HepG2 (cell line): ENCODE data around the gene SIK3. TPM values are rescaled to one million over a fixed set of nuclear protein-coding genes. Genes with fewer than 3 reads are reported as not detected.
A peak's percentile ranks its signal among the peaks of the same experiment; 100 is the strongest.

Source experiments
- CHD2 ChIP-seq: IDR thresholded peaks from 2 replicates; pipeline ENCODE4 v1.6.1; 2011; ENCODE audit warnings: low read depth, low read length, improper control_type of control experiment
- HES4 ChIP-seq: sonication (generic); formaldehyde crosslinking; IDR thresholded peaks from 2 replicates; pipeline ENCODE4 v1.9.0; 2021; ENCODE audit warnings: mild to moderate bottlenecking, missing genetic modification reagents, borderline replicate concordance
- HOXD1 ChIP-seq: sonication (generic); formaldehyde crosslinking; IDR thresholded peaks from 2 replicates; pipeline ENCODE4 v1.5.0; 2020; ENCODE audit warnings: missing genetic modification reagents
- IKZF1 ChIP-seq: fragments of 450-650 bp; IDR thresholded peaks from 2 replicates; pipeline ENCODE4 v1.7.1; 2016
- IRF2 ChIP-seq: IDR thresholded peaks from 2 replicates; pipeline ENCODE4 v1.6.1; 2018; ENCODE audit warnings: missing genetic modification reagents, missing compliant biosample characterization
- KDM5A ChIP-seq: fragments of 200-600 bp; sonication (generic); IDR thresholded peaks from 2 replicates; pipeline ENCODE4 v1.7.0; 2018; ENCODE audit warnings: antibody characterized with exemption, mild to moderate bottlenecking, low read length, borderline replicate concordance
- NFAT5 ChIP-seq: sonication (generic); formaldehyde crosslinking; IDR thresholded peaks from 2 replicates; pipeline ENCODE4 v1.4.0; 2020; ENCODE audit warnings: missing genetic modification reagents
- PBX2 ChIP-seq: IDR thresholded peaks from 2 replicates; pipeline ENCODE4 v1.6.1; 2016; ENCODE audit warnings: control low read depth
- SMAD9 ChIP-seq: sonication (generic); formaldehyde crosslinking; IDR thresholded peaks from 2 replicates; pipeline ENCODE4 v1.5.1; 2020; ENCODE audit warnings: mild to moderate bottlenecking, missing genetic modification reagents
- ZBTB46 ChIP-seq: sonication (generic); formaldehyde crosslinking; IDR thresholded peaks from 2 replicates; pipeline ENCODE4 v1.4.0; 2020; ENCODE audit warnings: mild to moderate bottlenecking, missing genetic modification reagents, borderline replicate concordance
- ZFY ChIP-seq: sonication (generic); formaldehyde crosslinking; IDR thresholded peaks from 2 replicates; pipeline ENCODE4 v1.4.0; 2020; ENCODE audit warnings: missing genetic modification reagents
- ZNF143 ChIP-seq: sonication (generic); formaldehyde crosslinking; IDR thresholded peaks from 2 replicates; pipeline ENCODE4 v1.4.0; 2020; ENCODE audit warnings: missing genetic modification reagents
- ZNF205 ChIP-seq: IDR thresholded peaks from 2 replicates; pipeline ENCODE4 v1.6.1; 2018; ENCODE audit warnings: missing biosample characterization, missing genetic modification reagents
- ZNF280B ChIP-seq: sonication (generic); formaldehyde crosslinking; IDR thresholded peaks from 2 replicates; pipeline ENCODE4 v1.5.0; 2020; ENCODE audit warnings: missing genetic modification reagents, mild to moderate bottlenecking, borderline replicate concordance
- ZNF446 ChIP-seq: sonication (generic); formaldehyde crosslinking; IDR thresholded peaks from 2 replicates; pipeline ENCODE4 v1.5.0; 2020; ENCODE audit warnings: mild to moderate bottlenecking, missing genetic modification reagents
- ZNF772 ChIP-seq: sonication (generic); formaldehyde crosslinking; IDR thresholded peaks from 2 replicates; pipeline ENCODE4 v1.5.0; 2020; ENCODE audit warnings: mild to moderate bottlenecking, missing genetic modification reagents
- polyA plus RNA-seq, 8 experiments: library from polyadenylated mRNA; depleted of rRNA in 3 of 8; stranded (reverse) in 7 of 8; unstranded in 1 of 8; fragments of >200 nt; fragmentation: Illumina TruSeq in 4 of 8; extraction: Trizol in 4 of 8; gene quantifications; 2 replicates each; pipeline versions ENCODE4 v1.2.1 to v1.2.3, GENCODE V29; 2011 to 2016; ENCODE audit warnings: low read depth in 4 of 8, missing spikeins in 1 of 8, mixed read lengths in 1 of 8; ENCODE audit not compliant: insufficient read depth in 1 of 8
- total RNA-seq, 5 experiments: library from RNA; depleted of rRNA; stranded (reverse); fragments of >200 nt; fragmentation: Illumina TruSeq; extraction: Trizol; gene quantifications; 2 replicates each; pipeline ENCODE4 v1.2.3, GENCODE V29; 2016; ENCODE audit warnings: low read depth in 1 of 5

Gene SIK3
- total and polyA plus RNA-seq, 2 of the 13 experiments (the other 11 are each of a cell fraction or from before 2014, with no cell fraction given), result 5.7 to 9.8 TPM

GRCh38 chr11:117144477-117145392 is 46.5 kb upstream of the SIK3 start (continued):
- TF ChIP-seq NFAT5 (CRISPR knock-in tag), result no peak
- no peak for TF ChIP-seq HES4 (CRISPR knock-in tag)
- no peak for TF ChIP-seq SMAD9 (CRISPR knock-in tag)
- peak; percentile 54; the same call in 1 of the 2 replicates for TF ChIP-seq CHD2
- peak; percentile 79 for TF ChIP-seq KDM5A
- TF ChIP-seq ZBTB46 (CRISPR knock-in tag), result no peak
- no peak for TF ChIP-seq ZNF280B (CRISPR knock-in tag)
- no peak for TF ChIP-seq ZNF772 (CRISPR knock-in tag)
- TF ChIP-seq HOXD1 (CRISPR knock-in tag), result no peak
- peak; percentile 91 for TF ChIP-seq ZFY (CRISPR knock-in tag)
- no peak for TF ChIP-seq IKZF1
- peak; percentile 32; the same call in 1 of the 2 replicates for TF ChIP-seq PBX2
- TF ChIP-seq ZNF446 (CRISPR knock-in tag), result no peak
- TF ChIP-seq ZNF143 (CRISPR knock-in tag), result no peak
- no peak for TF ChIP-seq IRF2
- TF ChIP-seq ZNF205 (CRISPR knock-in tag), result no peak
